ENCODE results near the gene KLHL8.
A peak's percentile ranks its signal among the peaks of the same experiment; 100 is the strongest.

Gene KLHL8

DNA sequence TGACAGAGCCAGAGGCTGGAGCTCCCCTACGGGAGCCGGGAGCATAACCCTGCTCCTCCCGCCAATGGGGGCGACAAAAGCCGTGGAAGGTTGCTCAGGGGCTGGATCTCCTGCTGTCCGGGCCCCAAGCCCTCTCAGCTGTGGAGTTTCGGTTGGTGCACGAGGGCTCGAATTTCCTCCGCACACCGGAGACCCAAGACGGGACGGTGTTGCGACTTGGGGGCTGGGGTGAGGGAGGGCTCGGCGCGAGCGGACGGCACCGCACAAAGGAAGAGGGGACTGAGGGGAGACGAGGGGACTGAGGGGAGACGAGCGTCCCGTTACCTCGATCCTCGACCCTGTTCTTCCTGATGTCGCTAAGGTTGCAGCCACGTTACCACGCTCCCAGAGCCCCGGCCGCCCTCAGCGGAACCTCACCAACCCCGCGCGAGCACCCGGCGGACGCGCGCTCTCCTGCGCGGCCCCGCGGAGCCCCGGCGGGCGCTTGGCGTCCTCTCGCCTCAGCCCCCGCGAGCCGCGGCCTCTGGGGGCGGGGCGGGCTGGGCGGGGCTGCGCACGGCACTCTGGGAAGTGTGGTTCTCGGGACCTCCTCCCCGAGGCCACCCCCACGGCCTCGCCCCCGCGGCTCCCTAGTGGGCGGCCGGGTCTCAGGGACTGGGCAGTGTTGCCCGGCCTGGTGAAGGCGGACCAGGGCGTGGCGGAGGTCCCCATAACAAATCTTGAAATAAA, at the start of gene KLHL8:
Gene KLHL8 (minus strand): TSS at position 525 of the 729 bp plus-strand sequence. CDS start 25,079 bp downstream, outside the sequence.
- DNase-seq, result peak; percentile 35

DNA sequence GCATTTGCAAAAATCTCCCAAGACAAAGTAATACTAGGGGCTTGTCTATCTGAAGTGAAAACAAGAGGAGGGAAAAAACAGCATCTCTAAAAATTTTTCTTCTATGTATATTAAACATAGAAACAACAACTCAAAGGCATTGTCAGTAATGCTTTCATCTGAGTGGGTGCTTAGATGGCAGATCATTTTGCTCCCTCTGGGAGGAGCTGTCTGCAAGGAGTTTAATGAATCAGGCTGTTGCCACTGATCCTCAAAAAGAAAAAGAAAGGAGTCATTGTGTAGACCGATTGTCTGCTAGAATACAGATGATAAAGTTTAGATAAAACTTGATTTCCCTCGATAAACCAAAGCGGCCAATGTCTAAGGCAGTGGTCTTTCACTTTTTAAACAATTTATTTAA, 49.7 kb upstream of the KLHL8 start:
- no peak for DNase-seq

DNA sequence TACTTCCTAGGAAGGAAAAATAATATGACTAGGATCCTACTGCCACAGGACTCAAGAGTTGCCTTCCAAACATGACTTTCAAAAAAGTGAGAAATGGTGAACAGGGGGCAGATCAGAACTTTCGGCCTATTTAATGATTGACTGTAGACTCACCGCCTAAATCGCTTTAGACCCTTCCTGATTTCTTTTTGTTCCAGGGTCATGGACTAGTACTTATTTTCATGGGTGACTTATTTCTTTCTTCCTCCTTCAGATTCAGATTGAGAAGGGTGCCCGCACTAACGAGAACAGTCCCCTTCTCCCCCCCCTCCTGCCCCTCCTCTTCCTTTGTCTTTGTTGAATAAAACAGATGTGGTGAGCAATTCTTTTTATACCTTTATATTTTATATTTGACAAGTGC, 48.0 kb upstream of the KLHL8 start:
- no peak for DNase-seq

DNA sequence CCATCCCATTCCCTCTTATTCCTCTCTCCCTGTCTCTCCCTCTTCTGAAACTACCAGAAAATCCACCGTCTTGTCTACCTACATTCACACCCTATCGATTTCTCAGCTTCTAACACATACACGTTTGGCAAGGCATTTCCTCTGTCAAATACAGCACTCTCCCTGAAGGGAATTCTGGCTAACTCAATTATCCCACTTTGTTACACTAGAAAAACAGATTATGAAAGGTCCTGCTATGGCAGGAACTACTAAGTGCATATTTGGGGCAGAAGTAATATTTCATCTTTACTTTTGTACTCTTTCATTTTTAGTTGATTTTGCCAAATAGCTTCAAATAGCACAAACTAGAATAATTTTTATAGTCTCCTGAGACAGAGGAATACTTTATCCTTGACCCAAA, 46.6 kb upstream of the KLHL8 start:
- no peak for DNase-seq

DNA sequence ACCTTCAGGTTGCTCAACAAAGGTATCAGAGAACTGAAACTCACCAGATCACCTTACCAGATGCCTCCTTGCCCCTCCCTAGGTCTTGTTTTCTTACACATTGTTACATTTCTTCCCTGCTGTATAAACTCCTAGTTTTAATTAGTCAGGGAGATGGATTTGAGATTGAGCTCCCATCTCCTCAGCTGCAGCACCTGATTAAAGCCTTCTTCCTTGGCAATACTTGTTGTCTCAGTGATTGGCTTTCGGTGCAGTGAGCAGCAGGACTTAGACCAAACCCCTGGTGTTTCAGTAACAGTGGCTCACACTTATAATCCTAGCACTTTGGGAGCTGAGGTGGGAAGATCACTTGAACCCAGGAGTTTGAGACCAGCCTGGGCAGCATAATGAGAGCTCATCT, 42.5 kb upstream of the KLHL8 start:
- DNase-seq, result no peak

DNA sequence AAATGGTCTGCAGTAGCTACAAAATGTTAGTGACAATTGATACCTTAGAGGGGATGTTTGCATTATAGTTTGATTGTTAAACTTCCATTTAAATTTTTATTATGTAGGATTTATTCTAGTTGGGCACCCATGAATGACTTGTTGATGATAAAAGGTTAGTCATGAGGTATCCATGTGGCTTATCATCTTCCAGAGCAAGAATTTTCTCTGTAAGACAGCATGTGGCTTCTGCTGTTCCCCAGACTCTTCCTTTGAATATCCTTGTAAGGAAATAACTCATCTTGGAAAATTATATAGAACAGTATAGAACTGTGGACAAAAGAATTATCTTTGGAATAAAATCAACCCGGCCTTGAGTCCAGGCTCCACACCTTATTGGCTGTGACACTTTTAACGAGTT, 40.1 kb upstream of the KLHL8 start:
- no peak for DNase-seq

DNA sequence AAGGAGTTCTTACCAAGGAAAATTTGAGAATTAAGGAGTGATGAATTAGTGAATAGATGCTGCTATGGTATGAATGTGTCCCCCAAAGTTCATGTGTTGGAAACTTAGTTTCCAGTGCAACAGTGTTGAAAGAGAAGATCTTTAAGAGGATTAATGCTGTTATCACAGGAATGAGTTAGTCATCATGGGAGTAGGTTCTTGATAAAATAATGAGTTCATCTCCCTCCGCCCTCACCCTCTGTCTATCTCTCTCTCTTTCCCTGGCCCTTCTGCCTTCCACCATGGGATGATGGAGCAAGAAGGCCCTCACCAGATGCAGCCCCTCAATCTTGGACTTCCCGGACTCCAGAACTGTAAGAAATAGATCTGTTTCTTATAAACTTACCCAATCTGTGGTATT, 38.3 kb upstream of the KLHL8 start:
- DNase-seq, result no peak

DNA sequence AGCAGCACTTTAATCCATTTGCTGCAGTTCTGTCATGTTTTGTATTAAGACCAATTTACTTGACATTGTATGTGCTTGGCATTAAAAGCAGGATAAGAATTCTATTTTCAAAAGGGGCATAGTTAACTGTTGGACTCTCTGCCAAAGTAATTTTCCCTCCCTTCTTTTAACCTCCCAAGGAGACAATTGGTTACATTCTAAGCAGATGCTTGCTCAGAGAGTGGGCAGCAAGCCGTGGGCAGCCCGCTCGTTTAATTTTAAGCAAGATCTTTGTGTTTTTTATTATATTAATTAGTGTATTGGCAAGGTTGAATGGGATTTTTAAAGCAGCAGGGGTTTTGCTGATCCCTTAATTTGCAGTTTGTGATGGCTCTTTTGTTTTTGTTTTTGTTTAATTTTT, 37.1 kb upstream of the KLHL8 start:
- DNase-seq, result no peak

DNA sequence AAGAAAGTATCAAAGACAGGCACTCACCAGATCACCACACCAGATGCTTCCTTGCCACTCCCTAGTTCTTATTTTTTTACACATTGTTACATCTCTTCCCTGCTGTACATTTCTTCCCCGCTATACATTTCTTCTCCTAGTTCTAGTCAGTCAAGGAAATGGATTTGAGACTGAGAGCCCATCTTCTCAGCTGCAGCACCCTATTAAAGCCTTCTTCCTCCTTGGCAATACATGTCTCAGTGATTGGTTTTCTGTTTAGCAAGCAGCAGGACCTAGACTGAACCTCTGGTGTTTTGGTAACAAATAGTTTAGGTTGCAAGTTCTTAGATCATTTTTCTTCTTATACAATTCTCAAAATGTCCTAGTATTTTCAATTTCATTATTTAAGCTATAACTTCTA, 35.3 kb upstream of the KLHL8 start:
- no peak for DNase-seq

DNA sequence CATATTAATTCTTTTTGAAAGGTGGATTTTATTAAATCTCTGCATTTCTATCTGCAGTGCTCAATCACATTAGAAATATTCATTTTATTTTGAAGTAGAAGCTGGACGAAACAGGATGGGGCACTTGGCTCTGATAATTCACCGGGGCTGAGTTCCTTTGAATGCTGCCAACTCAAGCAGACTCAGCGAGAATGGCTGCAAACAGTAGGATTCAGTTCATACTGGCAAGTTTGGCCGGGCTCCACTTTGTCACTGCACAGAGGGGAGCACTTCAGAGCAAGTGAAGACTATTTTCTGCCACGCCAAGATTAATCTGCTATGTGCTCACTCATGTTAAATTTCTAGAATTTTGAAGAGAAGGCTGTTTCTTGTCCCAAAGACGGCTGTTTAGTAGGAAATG, 30.7 kb upstream of the KLHL8 start:
- no peak for DNase-seq

DNA sequence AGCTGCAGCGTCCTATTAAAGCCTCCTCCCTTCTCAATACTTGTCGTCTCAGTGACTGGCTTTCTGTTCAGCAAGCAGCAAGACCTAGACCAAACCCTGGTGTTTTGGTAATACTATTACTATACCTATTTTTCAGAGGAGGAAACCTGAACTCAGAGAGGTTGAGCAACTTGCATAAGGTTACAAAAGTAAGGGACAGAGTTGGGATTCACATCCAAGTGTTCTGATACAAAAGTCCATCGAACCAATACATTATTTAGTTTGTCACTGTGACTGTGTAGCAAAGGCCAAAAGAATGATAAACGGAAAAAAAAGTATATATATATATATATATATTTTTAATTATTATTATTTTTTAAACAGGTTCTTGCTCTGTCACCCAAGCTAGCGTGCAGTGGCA, 29.9 kb upstream of the KLHL8 start:
- DNase-seq, result no peak

DNA sequence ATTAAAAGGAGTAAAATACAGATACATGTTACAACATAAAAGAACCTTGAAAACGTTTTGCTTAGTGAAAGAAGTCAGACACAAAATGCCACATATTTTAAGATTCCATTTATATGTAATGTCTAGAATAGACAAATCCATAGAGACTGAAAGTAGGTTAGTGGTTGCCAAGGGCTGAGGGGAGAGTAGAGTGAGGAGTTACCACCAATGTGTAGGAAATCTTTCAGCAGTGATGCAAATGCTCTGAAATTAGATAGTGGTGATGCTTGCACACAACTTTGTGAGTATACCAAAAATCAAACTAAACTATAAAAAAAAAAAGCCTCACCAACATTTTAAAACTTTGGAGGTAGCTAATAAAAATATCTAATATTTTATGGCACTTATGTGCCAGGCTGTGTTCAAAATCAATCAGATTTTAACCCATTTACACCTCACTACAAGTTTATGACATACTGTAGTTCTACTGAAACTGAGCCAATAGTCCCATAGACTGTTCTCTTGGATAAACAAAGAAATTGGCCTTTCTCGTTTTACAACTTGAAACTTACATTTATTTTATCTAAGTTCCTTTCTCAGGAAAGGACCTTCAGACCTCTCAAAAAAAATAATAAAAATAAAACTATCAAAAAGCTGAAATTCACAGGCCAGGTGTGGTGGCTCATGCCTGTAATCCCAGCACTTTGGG, 29.1 kb upstream of the KLHL8 start:
- DNase-seq, result no peak

DNA sequence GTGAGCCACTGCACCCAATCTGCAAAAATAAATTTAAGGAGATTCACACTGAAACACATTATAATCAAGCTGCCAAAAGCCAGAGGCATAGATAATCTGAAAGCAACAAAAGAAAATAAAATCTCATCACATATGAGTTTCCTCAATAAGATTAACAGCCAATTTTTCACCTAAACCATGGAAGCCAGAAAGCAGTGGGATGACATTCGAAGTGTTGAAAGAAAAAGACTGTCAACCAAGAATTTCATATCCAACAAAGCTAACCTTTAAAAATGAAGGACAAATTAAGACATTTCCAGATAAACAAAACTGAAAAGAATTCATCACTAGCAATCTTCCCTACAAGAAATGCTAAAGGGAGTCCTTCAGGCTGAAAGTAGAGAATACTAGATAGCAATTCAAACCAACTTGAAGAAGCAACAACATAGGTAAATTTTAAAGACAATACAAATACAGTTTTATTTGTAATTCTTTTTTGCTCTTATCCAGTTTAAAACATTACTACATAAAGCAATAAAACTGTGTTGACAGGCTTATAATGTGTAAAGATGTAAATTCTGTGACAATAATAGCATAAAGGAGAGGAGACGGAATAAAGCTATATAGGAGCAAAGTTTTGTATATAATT, 23.1 kb upstream of the KLHL8 start:
- DNase-seq, result no peak

DNA sequence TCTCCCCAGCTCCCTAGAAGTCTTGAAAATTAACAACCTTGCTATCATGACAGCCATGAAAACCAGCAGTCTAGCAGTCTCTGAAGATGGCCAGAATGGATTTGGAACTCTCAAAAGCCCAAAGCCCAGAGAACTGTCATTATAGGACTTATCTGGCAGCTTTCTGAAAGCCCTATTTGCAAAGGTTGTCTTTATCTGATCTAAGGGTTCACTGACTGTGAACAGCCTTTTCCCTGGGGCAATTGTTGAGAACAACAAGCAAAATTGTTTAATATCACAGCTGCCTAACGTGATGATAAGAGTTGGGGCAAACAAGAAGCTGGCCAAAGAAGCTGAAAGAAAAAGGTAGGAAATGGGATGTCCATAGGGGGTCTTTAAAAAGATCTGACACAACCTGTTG, 20.9 kb upstream of the KLHL8 start:
- DNase-seq, result no peak

DNA sequence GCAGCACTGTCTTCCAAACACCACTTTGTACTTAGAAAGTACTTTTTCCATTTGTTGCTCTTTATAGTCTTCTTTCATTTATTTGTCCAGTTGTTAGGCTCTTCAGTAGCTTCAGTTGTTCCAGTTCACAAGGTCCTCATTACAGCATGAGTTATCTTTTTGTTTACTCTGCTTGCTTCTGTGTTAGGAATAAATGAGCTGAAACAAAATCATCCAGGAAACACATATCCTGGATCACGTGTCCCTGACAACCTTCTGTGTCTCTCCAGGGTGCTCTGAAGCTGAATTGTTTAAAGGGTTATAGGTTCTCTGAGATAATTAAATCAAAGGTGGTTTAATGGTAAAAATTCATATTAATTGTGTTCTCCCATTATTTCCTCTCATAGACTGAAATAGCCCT, 19.9 kb upstream of the KLHL8 start:
- DNase-seq, result no peak

DNA sequence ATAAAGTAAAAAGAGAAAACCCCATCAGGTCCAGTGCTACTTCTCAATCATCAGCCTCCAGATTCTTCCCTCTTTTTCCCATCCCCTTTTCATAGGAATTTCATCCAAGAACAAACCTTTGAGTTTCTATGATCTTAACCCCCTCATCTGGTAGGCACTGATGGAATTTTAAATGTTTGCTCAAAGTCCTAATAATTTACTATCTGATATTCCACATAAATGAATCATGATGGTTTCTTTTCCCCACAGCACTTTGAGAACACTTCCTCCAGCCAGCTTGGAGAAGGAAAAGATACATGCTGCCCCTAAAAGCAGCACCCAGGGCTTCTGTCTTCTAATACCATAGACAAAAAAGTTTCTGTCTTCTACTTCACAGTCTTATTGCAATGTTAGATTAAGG, 19.4 kb upstream of the KLHL8 start:
- DNase-seq, result no peak

DNA sequence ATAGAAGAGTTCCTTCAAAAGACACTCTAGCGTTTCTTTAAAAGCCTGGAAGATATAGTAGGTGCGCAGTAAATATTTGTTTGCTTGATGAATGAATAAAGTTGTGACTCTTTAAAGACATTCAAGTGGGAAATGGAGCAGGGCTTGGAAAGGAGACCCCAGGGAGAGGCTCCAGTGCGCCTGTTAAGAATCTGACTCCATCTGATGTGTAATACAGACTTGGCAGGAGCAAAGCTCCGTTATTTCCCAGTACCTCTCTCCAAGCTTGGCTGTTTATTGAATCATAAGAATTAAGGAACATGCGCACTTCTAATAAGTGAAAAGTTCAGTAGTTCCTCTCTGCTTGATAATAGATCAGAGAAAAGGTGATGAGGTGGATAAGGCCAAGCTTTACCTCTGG, 18.8 kb upstream of the KLHL8 start:
- no peak for DNase-seq

DNA sequence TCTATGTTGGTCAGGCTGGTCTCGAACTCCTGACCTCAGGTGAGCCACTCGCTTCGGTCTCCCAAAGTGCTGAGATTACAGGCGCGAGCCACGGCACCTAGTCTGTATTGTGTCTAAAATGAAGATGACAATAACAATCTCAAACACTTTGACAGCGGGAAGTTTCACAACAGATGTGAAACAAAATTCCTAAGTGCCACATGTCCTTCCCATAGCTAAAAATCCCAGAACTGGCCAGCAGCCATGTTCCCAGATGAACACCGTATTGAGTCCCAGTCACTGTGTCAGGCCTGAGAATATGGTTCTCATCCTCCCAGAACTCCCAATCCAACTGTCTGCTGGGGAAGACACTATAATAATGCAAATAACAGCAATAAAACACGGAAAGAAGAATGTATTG, 16.4 kb upstream of the KLHL8 start:
- DNase-seq, result no peak

DNA sequence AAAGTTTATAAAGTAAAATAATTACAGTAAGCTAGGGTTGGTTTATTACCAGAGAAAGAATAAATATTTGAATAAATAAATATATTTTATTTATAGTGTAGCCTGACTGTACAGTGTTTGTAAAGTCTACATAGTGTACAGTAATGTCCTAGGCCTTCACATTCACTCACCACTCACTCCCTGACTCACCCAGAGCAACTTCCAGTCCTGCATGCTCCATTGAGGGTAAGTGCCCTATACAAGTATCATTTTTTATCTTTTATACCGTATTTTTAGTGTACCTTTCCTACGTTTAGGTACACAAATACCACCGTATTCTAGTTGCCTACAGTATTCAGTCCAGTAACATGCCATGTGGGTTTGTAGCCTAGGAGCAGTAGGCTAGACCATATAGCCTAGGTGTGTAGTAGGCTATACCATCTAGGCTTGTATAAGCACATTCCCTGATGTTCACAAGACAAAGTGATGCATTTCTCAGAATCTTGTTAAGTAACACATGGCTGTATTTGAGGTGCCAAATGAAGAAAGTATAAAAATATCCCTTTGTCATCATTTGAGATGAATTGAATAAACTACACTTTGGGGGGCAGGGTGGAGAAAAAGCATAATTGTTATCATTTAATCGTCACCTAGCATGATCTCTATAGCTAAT, 14.7 kb upstream of the KLHL8 start:
- no peak for DNase-seq

DNA sequence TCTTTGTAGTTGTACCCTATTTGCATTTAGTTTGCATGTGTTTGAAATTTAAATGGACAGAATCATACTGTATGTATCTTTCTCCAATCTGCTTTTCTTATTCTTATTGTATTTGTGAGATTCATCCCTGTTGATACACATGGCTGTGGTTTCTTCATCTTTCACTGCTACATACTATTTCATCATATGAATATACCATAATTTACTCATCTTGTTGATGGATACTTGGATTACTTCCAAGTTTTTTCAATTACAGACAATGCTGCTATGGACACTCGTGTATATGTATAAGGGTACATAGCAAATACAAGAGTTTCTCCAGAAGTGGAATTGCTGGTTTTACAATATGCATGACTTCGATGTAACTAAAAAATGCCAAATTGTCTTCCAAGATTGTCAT, 11.8 kb upstream of the KLHL8 start:
- no peak for DNase-seq

DNA sequence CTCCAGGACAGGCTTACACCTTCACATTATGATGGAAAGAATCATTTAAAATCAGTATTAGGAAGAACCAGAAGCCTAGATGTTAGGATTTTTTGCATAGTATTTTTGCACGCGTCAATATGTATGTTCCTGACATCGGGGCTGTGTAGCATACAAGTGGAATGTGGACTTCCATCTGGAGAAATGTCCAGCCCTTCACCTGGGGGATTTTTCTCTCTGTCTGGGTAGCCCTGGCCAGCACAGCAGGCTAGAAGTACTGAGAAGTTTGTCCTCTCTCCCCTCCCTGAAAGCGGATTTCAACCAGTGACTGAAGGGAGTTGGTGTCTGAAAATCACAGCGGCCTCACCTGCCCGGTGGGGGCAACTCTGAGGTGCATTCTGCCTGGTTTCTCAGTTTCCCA, 10.4 kb upstream of the KLHL8 start:
- DNase-seq, result no peak

DNA sequence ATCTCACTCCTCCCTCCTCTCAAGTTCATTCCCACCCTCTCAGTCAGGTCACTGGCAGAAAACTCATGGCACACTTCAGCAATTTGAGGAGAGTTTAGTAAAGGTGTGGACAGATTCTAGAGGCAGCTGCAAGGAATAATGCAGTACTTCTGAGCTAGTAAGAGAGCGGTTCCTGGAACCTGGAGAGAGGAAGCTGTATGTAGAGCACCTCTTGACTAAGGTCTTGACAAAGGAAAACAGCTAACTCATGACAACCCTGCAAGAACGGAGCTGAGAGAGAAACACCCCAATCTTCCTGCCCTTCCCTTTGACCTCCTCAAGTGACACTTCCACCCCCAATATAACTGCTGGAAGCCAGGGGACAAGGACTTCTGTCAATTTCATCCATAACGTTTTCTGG, 9.6 kb upstream of the KLHL8 start:
- DNase-seq, result no peak

DNA sequence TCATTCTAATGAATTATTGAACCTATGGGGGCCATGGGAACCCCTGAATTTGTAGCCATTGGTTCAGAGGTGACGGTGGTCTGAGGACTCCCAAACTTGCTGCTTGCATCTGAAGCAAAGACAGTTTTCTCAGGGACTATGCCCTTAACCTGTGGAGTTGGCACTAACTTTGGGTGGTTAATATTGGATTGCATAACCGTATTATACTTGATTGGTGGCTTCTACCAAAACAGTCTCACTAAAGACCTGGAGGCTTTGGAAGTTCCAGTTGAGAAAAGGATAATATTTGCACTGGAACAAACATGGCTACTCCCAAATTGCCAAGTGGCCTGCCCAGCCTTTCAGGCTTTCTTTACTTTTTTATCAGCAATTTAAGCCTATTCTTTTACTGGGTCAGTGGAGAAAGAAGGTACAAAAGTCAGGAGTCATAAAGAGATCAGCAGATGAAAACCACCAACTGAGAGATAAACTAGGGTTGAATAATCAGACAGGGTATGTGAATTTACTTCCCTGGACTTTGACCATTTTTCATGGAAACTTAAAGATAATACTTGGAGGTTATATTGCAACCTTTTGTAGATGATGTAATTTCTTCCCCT, 7.9 kb upstream of the KLHL8 start:
- no peak for DNase-seq

DNA sequence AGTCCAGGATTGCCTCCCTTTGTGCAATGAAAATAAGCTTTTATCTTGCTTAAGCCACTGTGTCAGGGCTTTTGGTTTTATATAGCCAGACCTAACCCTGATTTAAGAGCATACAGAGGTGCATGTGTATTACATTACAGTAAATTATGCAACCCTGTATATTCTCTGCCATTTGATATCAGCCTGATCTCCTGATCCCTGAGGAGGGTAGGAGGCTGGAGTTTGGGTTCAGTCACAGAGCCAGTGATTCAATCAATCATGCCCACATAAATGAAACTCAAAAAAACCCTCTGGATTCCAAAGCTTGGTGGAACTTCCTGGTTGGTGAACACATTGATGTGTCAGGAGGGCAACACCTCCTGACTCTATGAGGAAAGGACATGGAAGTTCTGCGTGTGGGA, 7.3 kb upstream of the KLHL8 start:
- DNase-seq, result no peak
